ENCODE results near the gene CHST12. TPM values are rescaled to one million over a fixed set of nuclear protein-coding genes. Genes with fewer than 3 reads are reported as not detected.

Gene CHST12
- total RNA-seq, 1 experiment from 2014 or later = 12.9 TPM

- no peaks in the 10 kb centered on the region for H3K9me2 ChIP-seq (replicated peaks; ENCODE audit: low read length)
- no peaks in the 10 kb centered on the region for H3K79me2 ChIP-seq (ENCODE audit: low read length)
- H4K20me1 ChIP-seq (ENCODE audit: low read length) = no peaks in the 10 kb centered on the region
- H2AFZ ChIP-seq (ENCODE audit: low read length) = no peak within 1 kb of the TSS
- ChIA-PET POLR2A (ENCODE audit: unreplicated experiment) (no interaction called here), CTCF (no interaction called here)
- H3K4me1 ChIP-seq (ENCODE audit: insufficient read depth, low read length) = peaks cover 12% of the 10 kb centered on the region; the same call in 1 of the 2 replicates
- H3K27ac ChIP-seq (ENCODE audit: low read length) = no peak within 1 kb of the TSS
- no peaks in the 10 kb centered on the region for H3K27me3 ChIP-seq (ENCODE audit: low read length)
- no peaks in the 10 kb centered on the region for H3K9me3 ChIP-seq (ENCODE audit: low read length)
- intact Hi-C loops (cut with micrococcal nuclease) = loop anchor here (2.0 to 5.0 kb wide), 3 partner anchors 41 to 206 kb away; partner anchors contain the start of genes BRAT1 and LFNG
- H3K9ac ChIP-seq (ENCODE audit: low read length) = no peak within 1 kb of the TSS
- TF ChIP-seq EZH2 (IDR thresholded peaks at IDR 0.05; ENCODE audit: low read length, unreplicated experiment) (no peak), EZH2phosphoT487 (IDR thresholded peaks at IDR 0.05; ENCODE audit: borderline replicate concordance, low read length) (no peak), CTCF (conservative IDR thresholded peaks at IDR 0.05; ENCODE audit: low read depth, low read length) (no peak)
- no peaks in the 10 kb centered on the region for H3K36me3 ChIP-seq (ENCODE audit: low read depth, low read length)
- no peak within 1 kb of the TSS for H3K4me2 ChIP-seq (ENCODE audit: low read length)
- DNase-seq (no peak), ATAC-seq (no peak)
- no peak within 1 kb of the TSS for H3K4me3 ChIP-seq (ENCODE audit: low read length)
- BruUV-seq (replicated peaks) = no TSS peak
- H3F3A ChIP-seq (ENCODE audit: low read length, unreplicated experiment) = no peaks in the 10 kb centered on the region
Measured at GRCh38 chr7:2476298-2476697, 72.9 kb downstream of the CHST12 start, which contains the start of gene GRIFIN. GRIFIN (minus strand) TSS chr7:2476398; CDS start chr7:2476383, 15 bp downstream.

- ChIA-PET CTCF (no interaction called here), POLR2A (ENCODE audit: unreplicated experiment) (no interaction called here)
- no peak for TF ChIP-seq EZH2 (IDR thresholded peaks at IDR 0.05; ENCODE audit: low read length, unreplicated experiment)
- H3K4me2 ChIP-seq (ENCODE audit: low read length) = no peak overlapping the region
- H3K36me3 ChIP-seq (ENCODE audit: low read depth, low read length) = no peaks in the 10 kb centered on the region
- H3K9me2 ChIP-seq (replicated peaks; ENCODE audit: low read length) = no peaks in the 10 kb centered on the region
- H3F3A ChIP-seq (ENCODE audit: low read length, unreplicated experiment) = no peaks in the 10 kb centered on the region
- ATAC-seq (no peak), DNase-seq (no peak)
- no peak overlapping the region for H2AFZ ChIP-seq (ENCODE audit: low read length)
- H3K9ac ChIP-seq (ENCODE audit: low read length) = no peak overlapping the region
- intact Hi-C loops (cut with micrococcal nuclease) = loop anchor here (2.0 to 5.0 kb wide), 3 partner anchors 40 to 205 kb away; partner anchors contain the start of genes BRAT1 and LFNG
- H3K79me2 ChIP-seq (ENCODE audit: low read length) = no peaks in the 10 kb centered on the region
- H3K9me3 ChIP-seq (ENCODE audit: low read length) = no peaks in the 10 kb centered on the region
- peaks cover 12% of the 10 kb centered on the region; the same call in 1 of the 2 replicates for H3K4me1 ChIP-seq (ENCODE audit: insufficient read depth, low read length)
- H3K4me3 ChIP-seq (ENCODE audit: low read length) = no peak overlapping the region
- H3K27ac ChIP-seq (ENCODE audit: low read length) = no peak overlapping the region
- no peaks in the 10 kb centered on the region for H4K20me1 ChIP-seq (ENCODE audit: low read length)
- BruUV-seq (replicated peaks) = no TSS peak
- no peaks in the 10 kb centered on the region for H3K27me3 ChIP-seq (ENCODE audit: low read length)
Measured at GRCh38 chr7:2476776-2477446, 73.5 kb downstream of the CHST12 start.

- no peaks in the 10 kb centered on the region for H3K9me3 ChIP-seq (ENCODE audit: low read length)
- TF ChIP-seq CTCF (conservative IDR thresholded peaks at IDR 0.05; ENCODE audit: low read depth, low read length) = peak; percentile 81
- no peak for TF ChIP-seq EZH2 (IDR thresholded peaks at IDR 0.05; ENCODE audit: low read length, unreplicated experiment)
- H3K27me3 ChIP-seq (ENCODE audit: low read length) = no peaks in the 10 kb centered on the region
- DNase-seq (peak; percentile 68), ATAC-seq (peak; percentile 94)
- no peaks in the 10 kb centered on the region for H3K9me2 ChIP-seq (replicated peaks; ENCODE audit: low read length)
- intact Hi-C loops (cut with micrococcal nuclease) = loop anchor here (2.0 to 5.0 kb wide), 3 partner anchors 40 to 205 kb away; partner anchors contain the start of genes BRAT1 and LFNG
- BruUV-seq (replicated peaks) = no TSS peak
- no peak overlapping the region for H3K9ac ChIP-seq (ENCODE audit: low read length)
- H4K20me1 ChIP-seq (ENCODE audit: low read length) = no peaks in the 10 kb centered on the region
- no peaks in the 10 kb centered on the region for H3K36me3 ChIP-seq (ENCODE audit: low read depth, low read length)
- H3K4me1 ChIP-seq (ENCODE audit: insufficient read depth, low read length) = peaks cover 12% of the 10 kb centered on the region; the same call in 1 of the 2 replicates
- no peaks in the 10 kb centered on the region for H3K79me2 ChIP-seq (ENCODE audit: low read length)
- H3K27ac ChIP-seq (ENCODE audit: low read length) = no peak overlapping the region
- peak overlapping the region; percentile 64 for H3K4me2 ChIP-seq (ENCODE audit: low read length)
- H3K4me3 ChIP-seq (ENCODE audit: low read length) = no peak overlapping the region
- no peaks in the 10 kb centered on the region for H3F3A ChIP-seq (ENCODE audit: low read length, unreplicated experiment)
- H2AFZ ChIP-seq (ENCODE audit: low read length) = peak overlapping the region; percentile 78
- ChIA-PET CTCF (no interaction called here), POLR2A (ENCODE audit: unreplicated experiment) (no interaction called here)
Measured at GRCh38 chr7:2477447-2478398, 74.3 kb downstream of the CHST12 start.
